Neural cell (in vitro differentiated cells): Measurements from ENCODE around the gene CRB3. TPM values are rescaled to one million over a fixed set of nuclear protein-coding genes. Genes with fewer than 3 reads are reported as not detected.

Source experiments
- H2AFZ ChIP-seq: fragments of 200-600, 300-800 bp; sonication (generic), shearing (Covaris generic); 2 replicates; pipeline ENCODE4 v1.6.0; 2014; ENCODE audit warnings: low read depth, mild to moderate bottlenecking, antibody characterized with exemption, low read length, moderate library complexity
- H3F3A ChIP-seq: fragments of 200-600 bp; shearing (Covaris generic); 2 replicates; pipeline ENCODE4 v1.6.1; 2016; ENCODE audit warnings: mild to moderate bottlenecking, moderate library complexity, mixed read lengths, antibody characterized with exemption, low read length; ENCODE audit not compliant: insufficient read depth, poor library complexity, severe bottlenecking
- H3K27ac ChIP-seq: fragments of 200-600, 300-800 bp; sonication (generic), shearing (Covaris generic); 2 replicates; pipeline ENCODE4 v1.5.1; 2014; ENCODE audit warnings: mild to moderate bottlenecking, low read length, moderate library complexity
- H3K27me3 ChIP-seq: fragments of 300-800, 200-600 bp; sonication (generic), shearing (Covaris generic); 2 replicates; pipeline ENCODE4 v1.6.0; 2014; ENCODE audit warnings: mild to moderate bottlenecking, low read depth, low read length, moderate library complexity; ENCODE audit not compliant: insufficient read depth
- H3K36me3 ChIP-seq: fragments of 300-800, 200-600 bp; sonication (generic), shearing (Covaris generic); 2 replicates; pipeline ENCODE4 v1.5.1; 2014; ENCODE audit warnings: mild to moderate bottlenecking, antibody characterized with exemption, low read length, moderate library complexity; ENCODE audit not compliant: insufficient read depth
- H3K4me2 ChIP-seq: fragments of 300-800, 200-600 bp; sonication (generic), shearing (Covaris generic); 2 replicates; pipeline ENCODE4 v1.6.0; 2014; ENCODE audit warnings: mild to moderate bottlenecking, low read length
- H3K4me3 ChIP-seq: fragments of 300-800, 200-600 bp; sonication (generic), shearing (Covaris generic); 2 replicates; pipeline ENCODE4 v1.5.1; 2014; ENCODE audit warnings: mild to moderate bottlenecking, low read length, moderate library complexity
- H3K79me2 ChIP-seq: fragments of 200-600 bp; shearing (Covaris generic); replicated peaks from 2 replicates; pipeline ENCODE4 v1.6.0; 2014; ENCODE audit warnings: mild to moderate bottlenecking, low read length, moderate library complexity; ENCODE audit not compliant: insufficient read depth
- H3K9ac ChIP-seq: fragments of 300-800, 200-600 bp; sonication (generic), shearing (Covaris generic); 2 replicates; pipeline ENCODE4 v1.6.1; 2016; ENCODE audit warnings: mild to moderate bottlenecking, low read length, mixed read lengths
- H3K9me2 ChIP-seq: fragments of 200-600 bp; shearing (Covaris generic); 2 replicates; pipeline ENCODE4 v1.6.1; 2016; ENCODE audit warnings: mild to moderate bottlenecking, low read length, mixed read lengths; ENCODE audit not compliant: insufficient read depth
- H3K9me3 ChIP-seq: fragments of 200-600, 300-800 bp; sonication (generic), shearing (Covaris generic); 2 replicates; pipeline ENCODE4 v1.6.1; 2016; ENCODE audit warnings: mild to moderate bottlenecking, mixed run types, low read length, moderate library complexity, mixed read lengths
- H4K20me1 ChIP-seq: fragments of 200-600 bp; shearing (Covaris generic); 2 replicates; pipeline ENCODE4 v1.6.1; 2016; ENCODE audit warnings: mild to moderate bottlenecking, mixed run types; ENCODE audit not compliant: insufficient read depth
- CTCF ChIP-seq: fragments of 450-650 bp; IDR thresholded peaks from 2 replicates; pipeline ENCODE4 v1.5.1; 2014; ENCODE audit warnings: antibody characterized with exemption, mild to moderate bottlenecking, moderate library complexity; ENCODE audit not compliant: poor library complexity, severe bottlenecking
- EP300 ChIP-seq: fragments of 450-650 bp; conservative IDR thresholded peaks from 2 replicates; pipeline ENCODE4 v1.6.1; 2014; ENCODE audit warnings: antibody characterized with exemption, mild to moderate bottlenecking, moderate library complexity; ENCODE audit not compliant: poor library complexity, severe bottlenecking
- EZH2 ChIP-seq: fragments of 200-600, 300-800 bp; shearing (Covaris generic), sonication (generic); IDR thresholded peaks from 2 replicates; pipeline ENCODE4 v1.6.1; 2014; ENCODE audit warnings: antibody characterized with exemption, low read length, borderline replicate concordance, mild to moderate bottlenecking; ENCODE audit not compliant: insufficient read depth, poor library complexity, severe bottlenecking
- MXI1 ChIP-seq: fragments of 450-650 bp; conservative IDR thresholded peaks from 2 replicates; pipeline ENCODE4 v1.6.1; 2014; ENCODE audit warnings: antibody characterized with exemption, mild to moderate bottlenecking; ENCODE audit not compliant: poor library complexity, severe bottlenecking
- POLR2AphosphoS5 ChIP-seq: IDR thresholded peaks from 2 replicates; pipeline ENCODE4 v1.6.1; 2012
- RAD21 ChIP-seq: fragments of 450-650 bp; conservative IDR thresholded peaks from 2 replicates; pipeline ENCODE4 v1.6.1; 2014; ENCODE audit warnings: antibody characterized with exemption, mild to moderate bottlenecking, moderate library complexity
- REST ChIP-seq: IDR thresholded peaks from 2 replicates; pipeline ENCODE4 v1.6.1; 2012; ENCODE audit warnings: borderline replicate concordance
- SMC3 ChIP-seq: fragments of 450-650 bp; conservative IDR thresholded peaks from 2 replicates; pipeline ENCODE4 v1.6.1; 2014; ENCODE audit warnings: antibody characterized with exemption, mild to moderate bottlenecking, moderate library complexity; ENCODE audit not compliant: poor library complexity
- TAF1 ChIP-seq: IDR thresholded peaks from 2 replicates; pipeline ENCODE4 v1.6.1; 2012; ENCODE audit warnings: low read depth
- polyA plus RNA-seq: library from polyadenylated mRNA; depleted of rRNA; stranded (reverse); fragments of >200 nt; gene quantifications from 2 replicates; pipeline ENCODE4 v1.2.3, GENCODE V29; 2014

Gene CRB3
- polyA plus RNA-seq, 1 donor from 2014 or later = 0.43 TPM

- H3K79me2 ChIP-seq = peaks cover 7% of the 10 kb centered on the region
- no peaks in the 10 kb centered on the region for H4K20me1 ChIP-seq
- no peak overlapping the region for H3K4me2 ChIP-seq
- no peak for TF ChIP-seq TAF1
- TF ChIP-seq SMC3 = no peak
- TF ChIP-seq REST = no peak
- TF ChIP-seq CTCF = no peak
- TF ChIP-seq POLR2AphosphoS5 = no peak
- no peak for TF ChIP-seq MXI1
- TF ChIP-seq EP300 = no peak
- no peak for TF ChIP-seq RAD21
- no peak for TF ChIP-seq EZH2
- no peak overlapping the region for H3K27ac ChIP-seq
- H2AFZ ChIP-seq = no peak overlapping the region
- H3K9ac ChIP-seq = no peak overlapping the region
- H3K9me2 ChIP-seq = no peaks in the 10 kb centered on the region
- H3K36me3 ChIP-seq = no peaks in the 10 kb centered on the region
- no peak overlapping the region for H3K4me3 ChIP-seq
- no peaks in the 10 kb centered on the region for H3F3A ChIP-seq
- H3K27me3 ChIP-seq = no peaks in the 10 kb centered on the region
- H3K9me3 ChIP-seq = no peaks in the 10 kb centered on the region
These were observed 34.4 kb downstream of the CRB3 start for GRCh38 chr19:6498294-6499036.

GRCh38 chr19:6499052-6499790, 35.1 kb downstream of the CRB3 start:
- no peaks in the 10 kb centered on the region for H3K9me3 ChIP-seq
- H3F3A ChIP-seq = no peaks in the 10 kb centered on the region
- H4K20me1 ChIP-seq = no peaks in the 10 kb centered on the region
- no peak overlapping the region for H2AFZ ChIP-seq
- H3K79me2 ChIP-seq = peaks cover 7% of the 10 kb centered on the region
- H3K9ac ChIP-seq = no peak overlapping the region
- no peak overlapping the region for H3K4me2 ChIP-seq
- no peak for TF ChIP-seq TAF1
- TF ChIP-seq SMC3 = no peak
- no peak for TF ChIP-seq CTCF
- no peak for TF ChIP-seq REST
- TF ChIP-seq MXI1 = no peak
- TF ChIP-seq EZH2 = no peak
- no peak for TF ChIP-seq POLR2AphosphoS5
- no peak for TF ChIP-seq RAD21
- TF ChIP-seq EP300 = no peak
- H3K9me2 ChIP-seq = no peaks in the 10 kb centered on the region
- no peaks in the 10 kb centered on the region for H3K36me3 ChIP-seq
- H3K4me3 ChIP-seq = no peak overlapping the region
- H3K27ac ChIP-seq = no peak overlapping the region
- no peaks in the 10 kb centered on the region for H3K27me3 ChIP-seq
